ENCODE data around the gene CCR2.
A peak's percentile ranks its signal among the peaks of the same experiment; 100 is the strongest.

Gene CCR2

GRCh38 chr3:46407970-46408369, 54.1 kb downstream of the CCR2 start:
- no peaks in the 10 kb centered on the region for H3K27me3 ChIP-seq (ENCODE audit: low read depth, low read length)
- peak overlapping the region; percentile 90 for H3K27ac ChIP-seq (ENCODE audit: low read length)
- H3K36me3 ChIP-seq (ENCODE audit: control insufficient read depth in 1 of 2, insufficient read depth in 2 of 2, low read length in 2 of 2) = no peaks in the 10 kb centered on the region
- H3K4me3 ChIP-seq (ENCODE audit: low read depth in 1 of 2, low read length in 2 of 2) = peak overlapping the region; percentile 19 to 61
- no peaks in the 10 kb centered on the region for H3K9me3 ChIP-seq (ENCODE audit: control insufficient read depth in 1 of 2, low read length in 2 of 2)
- peaks cover 0 to 8% of the 10 kb centered on the region in 2 donors for H3K4me1 ChIP-seq (ENCODE audit: control insufficient read depth in 1 of 2, insufficient read depth in 2 of 2, low read length in 2 of 2)

- no peaks in the 10 kb centered on the region for H3K9me3 ChIP-seq (ENCODE audit: control insufficient read depth in 1 of 2, low read length in 2 of 2)
- H3K4me3 ChIP-seq (ENCODE audit: low read depth in 1 of 2, low read length in 2 of 2) = no peak overlapping the region
- H3K36me3 ChIP-seq (ENCODE audit: control insufficient read depth in 1 of 2, insufficient read depth in 2 of 2, low read length in 2 of 2) = no peaks in the 10 kb centered on the region
- H3K27ac ChIP-seq (ENCODE audit: low read length) = no peak overlapping the region
- peaks cover 0 to 8% of the 10 kb centered on the region in 2 donors for H3K4me1 ChIP-seq (ENCODE audit: control insufficient read depth in 1 of 2, insufficient read depth in 2 of 2, low read length in 2 of 2)
- H3K27me3 ChIP-seq (ENCODE audit: low read depth, low read length) = no peaks in the 10 kb centered on the region
These were observed 54.9 kb downstream of the CCR2 start for GRCh38 chr3:46408853-46409252.

GRCh38 chr3:46409739-46410489, 56.0 kb downstream of the CCR2 start:
- peaks cover 0 to 8% of the 10 kb centered on the region in 2 donors for H3K4me1 ChIP-seq (ENCODE audit: control insufficient read depth in 1 of 2, insufficient read depth in 2 of 2, low read length in 2 of 2)
- H3K27ac ChIP-seq (ENCODE audit: low read length) = no peak overlapping the region

More at GRCh38 chr3:46409739-46410489, 56.0 kb downstream of the CCR2 start:
- Histone ChIP-seq H3K9me3 (ENCODE audit: control insufficient read depth in 1 of 2, low read length in 2 of 2) (no peaks in the 10 kb centered on the region), H3K4me3 (ENCODE audit: low read depth in 1 of 2, low read length in 2 of 2) (no peak overlapping the region), H3K36me3 (ENCODE audit: control insufficient read depth in 1 of 2, insufficient read depth in 2 of 2, low read length in 2 of 2) (no peaks in the 10 kb centered on the region), H3K27me3 (ENCODE audit: low read depth, low read length) (no peaks in the 10 kb centered on the region)

Data from muscle layer of duodenum (tissue), 2 donors.